Kidney (tissue), 14 donors: ENCODE results near the gene SHE. TPM values are rescaled to one million over a fixed set of nuclear protein-coding genes. Genes with fewer than 3 reads are reported as not detected.

Experiments
- DNase-seq, 5 donors: peaks; one replicate each; pipeline ENCODE4 v3.0.0-alpha.2; 2013 to 2020
- FAIRE-seq: peaks from 2 replicates; lab custom pipeline; 2012; peaks lifted over from hg19 to GRCh38; lab: Jason Lieb, UNC
- H3K27ac ChIP-seq, 2 donors: one replicate each; pipeline ENCODE4 v1.7.0; 2013; ENCODE audit warnings: low read depth in 2 of 2, low read length in 2 of 2, inconsistent platforms in 1 of 2
- H3K27me3 ChIP-seq: one replicate; pipeline ENCODE4 v1.7.1; 2013; ENCODE audit warnings: low read length, inconsistent platforms; ENCODE audit not compliant: control insufficient read depth, insufficient read depth
- H3K36me3 ChIP-seq, 3 donors: one replicate each; pipeline versions ENCODE4 v1.7.0 to v1.7.1; 2013; ENCODE audit warnings: low read length in 3 of 3, control low read depth in 1 of 3, inconsistent platforms in 1 of 3; ENCODE audit not compliant: insufficient read depth in 3 of 3, control insufficient read depth in 2 of 3
- H3K4me1 ChIP-seq, 3 donors: one replicate each; pipeline versions ENCODE4 v1.7.0 to v1.7.1; 2013; ENCODE audit warnings: low read length in 3 of 3, inconsistent platforms in 1 of 3, low read depth in 1 of 3; ENCODE audit not compliant: control insufficient read depth in 2 of 3, insufficient read depth in 2 of 3
- H3K4me3 ChIP-seq, 3 donors: one replicate each; pipeline versions ENCODE4 v1.7.0 to v1.8.1; 2013; ENCODE audit warnings: low read length in 3 of 3, control low read depth in 1 of 3, inconsistent platforms in 1 of 3
- H3K9ac ChIP-seq, 3 donors: one replicate each; pipeline versions ENCODE4 v1.7.0 to v1.7.1; 2013; ENCODE audit warnings: low read length in 3 of 3, control low read depth in 1 of 3, inconsistent platforms in 1 of 3
- H3K9me3 ChIP-seq, 3 donors: one replicate each; pipeline versions ENCODE4 v1.7.0 to v1.7.1; 2013; ENCODE audit warnings: low read length in 3 of 3, control low read depth in 1 of 3, inconsistent platforms in 1 of 3; ENCODE audit not compliant: control insufficient read depth in 2 of 3, insufficient read depth in 1 of 3
- intact Hi-C: fragments of 100-400 bp; cut with DNase I; formaldehyde crosslinking; loops from one replicate; pipeline ENCODE4 v1.11.1; 2022
- polyA plus RNA-seq: library from polyadenylated mRNA; stranded (reverse); fragments of 350-450 nt; fragmentation: Illumina TruSeq; extraction: RNeasy Lipid Tissue Mini Kit (QIAGEN cat#74804); gene quantifications from one replicate; pipeline ENCODE4 v1.2.3, GENCODE V29; 2014; ENCODE audit warnings: low read depth, low replicate concordance; ENCODE audit not compliant: insufficient read depth
- total RNA-seq: library from RNA; stranded (reverse); fragmentation: NEBNext Ultra II Directional; extraction: Animal tissue kit (Norgen Biotek cat#: 25700); gene quantifications from one replicate; pipeline ENCODE4 v1.2.1, GENCODE V29; 2021
- TF ChIP-seq, protein P1 (sequence below): IDR thresholded peaks from 3 replicates; pipeline ENCODE4 v1.5.1; 2012; ENCODE audit warnings: mild to moderate bottlenecking, moderate library complexity, borderline replicate concordance; ENCODE audit not compliant: insufficient read depth; ENCODE audit errors: extremely low read depth
- donor health status: control.
- donor health status: control.
- donor health status: control.
- donor health status: control.
- donor health status: control.
- donor health status: DM: yes; HTN: yes; CAD: no.
- donor health status: Normal renal cell carcinoma (clear cell type).

The SHE gene
- total and polyA plus RNA-seq, 2 donors from 2014 or later = 7.6 to 18.1 TPM

DNA sequence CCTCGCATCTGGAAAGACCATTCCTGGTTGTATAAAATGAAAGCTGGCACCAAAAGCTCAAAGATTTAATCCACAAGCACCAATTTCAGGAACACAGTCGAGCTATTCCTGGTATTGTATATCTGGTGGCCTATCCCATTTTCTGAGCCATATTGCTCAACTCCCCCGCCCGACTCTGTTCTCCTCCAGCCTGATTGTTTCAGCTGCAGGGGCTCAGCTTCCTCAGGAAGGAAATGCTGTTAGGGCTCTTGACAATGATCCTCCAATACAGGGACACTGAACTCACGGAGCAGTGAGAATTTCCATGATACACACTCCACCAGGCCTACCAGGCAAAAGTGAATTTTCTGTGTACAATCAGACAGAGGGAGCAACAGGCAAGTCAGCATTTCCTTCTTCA, 17.1 kb downstream of the SHE start:
- TF ChIP-seq, protein P1, sequence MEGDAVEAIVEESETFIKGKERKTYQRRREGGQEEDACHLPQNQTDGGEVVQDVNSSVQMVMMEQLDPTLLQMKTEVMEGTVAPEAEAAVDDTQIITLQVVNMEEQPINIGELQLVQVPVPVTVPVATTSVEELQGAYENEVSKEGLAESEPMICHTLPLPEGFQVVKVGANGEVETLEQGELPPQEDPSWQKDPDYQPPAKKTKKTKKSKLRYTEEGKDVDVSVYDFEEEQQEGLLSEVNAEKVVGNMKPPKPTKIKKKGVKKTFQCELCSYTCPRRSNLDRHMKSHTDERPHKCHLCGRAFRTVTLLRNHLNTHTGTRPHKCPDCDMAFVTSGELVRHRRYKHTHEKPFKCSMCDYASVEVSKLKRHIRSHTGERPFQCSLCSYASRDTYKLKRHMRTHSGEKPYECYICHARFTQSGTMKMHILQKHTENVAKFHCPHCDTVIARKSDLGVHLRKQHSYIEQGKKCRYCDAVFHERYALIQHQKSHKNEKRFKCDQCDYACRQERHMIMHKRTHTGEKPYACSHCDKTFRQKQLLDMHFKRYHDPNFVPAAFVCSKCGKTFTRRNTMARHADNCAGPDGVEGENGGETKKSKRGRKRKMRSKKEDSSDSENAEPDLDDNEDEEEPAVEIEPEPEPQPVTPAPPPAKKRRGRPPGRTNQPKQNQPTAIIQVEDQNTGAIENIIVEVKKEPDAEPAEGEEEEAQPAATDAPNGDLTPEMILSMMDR = no peak
- Histone ChIP-seq H3K9ac (no peak overlapping the region), H3K9me3 (no peaks in the 10 kb centered on the region), H3K27me3 (no peaks in the 10 kb centered on the region), H3K4me1 (peaks cover 0 to 2% (median 0%) of the 10 kb centered on the region in 3 donors), H3K36me3 (peaks cover 0 to 2% (median 0%) of the 10 kb centered on the region in 3 donors), H3K4me3 (no peak overlapping the region), H3K27ac (peak overlapping the region in 1 of 2 donors; percentile 38)
- intact Hi-C loops = no loop called here
- peak in 3 of 5 donors; percentile 17 to 69 (median 18) for DNase-seq
- FAIRE-seq = no peak

DNA sequence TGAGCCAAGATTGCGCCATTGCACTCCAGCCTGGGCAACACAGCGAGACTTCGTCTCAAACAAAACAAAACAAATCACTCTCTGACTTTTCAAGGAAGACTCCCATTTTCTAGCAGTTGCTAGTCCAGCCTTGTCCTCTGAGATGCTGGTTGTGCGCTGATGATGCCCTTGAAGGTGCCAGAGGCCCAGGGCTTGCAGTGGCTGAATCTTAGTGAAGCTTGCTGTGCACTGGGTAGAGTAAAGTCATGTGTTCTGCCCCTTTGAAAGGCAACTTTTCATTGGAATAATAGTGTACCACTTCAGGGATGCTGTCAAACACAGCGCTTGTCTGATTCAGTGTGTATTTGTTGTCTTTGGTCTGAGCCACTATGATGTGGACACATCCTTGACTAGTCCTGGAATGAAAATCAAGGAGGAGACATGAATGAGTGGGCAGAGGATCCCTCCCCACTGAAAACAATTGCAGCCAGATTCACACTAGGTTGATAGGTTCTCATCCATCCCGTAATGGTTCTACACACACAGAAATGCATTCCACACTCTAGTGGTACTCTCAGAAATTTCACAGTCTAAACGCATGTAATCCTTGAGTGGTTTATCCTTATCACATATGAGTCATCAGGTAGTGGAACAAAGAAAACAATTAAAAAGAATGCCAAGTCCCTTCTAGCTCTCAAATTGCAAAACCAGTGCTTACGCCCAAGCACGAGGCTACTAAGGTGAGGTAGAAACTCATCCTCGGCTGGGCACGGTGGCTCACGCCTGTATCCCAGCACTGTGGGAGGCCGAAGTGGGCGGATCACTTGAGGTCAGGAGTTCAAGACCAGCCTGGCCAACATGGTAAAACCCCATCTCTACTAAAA, 18.0 kb downstream of the SHE start:
- H3K9me3 ChIP-seq = no peaks in the 10 kb centered on the region
- peaks cover 0 to 2% (median 0%) of the 10 kb centered on the region in 3 donors for H3K36me3 ChIP-seq
- FAIRE-seq (no peak), DNase-seq (no peak)
- peak overlapping the region in 1 of 2 donors; percentile 7 for H3K27ac ChIP-seq
- H3K4me3 ChIP-seq = no peak overlapping the region
- intact Hi-C loops = no loop called here
- TF ChIP-seq, protein P1 = no peak
- no peaks in the 10 kb centered on the region for H3K27me3 ChIP-seq
- no peak overlapping the region for H3K9ac ChIP-seq
- H3K4me1 ChIP-seq = peaks cover 0 to 2% (median 0%) of the 10 kb centered on the region in 3 donors

DNA sequence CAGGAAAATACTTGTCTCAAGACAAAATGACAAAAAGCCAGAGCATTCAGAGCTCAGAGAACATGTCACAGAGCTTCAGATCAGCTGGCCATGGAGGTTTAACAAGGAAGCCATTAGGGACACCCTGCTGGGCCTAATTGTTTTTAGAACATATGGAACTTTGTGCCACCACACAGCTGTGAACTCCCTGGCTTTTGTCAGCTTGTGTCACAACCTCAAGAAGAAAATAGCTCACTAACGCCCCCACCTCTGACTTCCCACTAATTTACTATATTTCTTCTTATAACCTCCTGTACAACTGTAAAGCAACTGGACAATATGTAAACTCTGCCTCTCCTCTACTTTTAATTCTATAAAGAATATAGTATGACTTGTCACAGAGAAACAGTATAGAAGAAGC, 21.2 kb downstream of the SHE start:
- TF ChIP-seq, protein P1 = no peak
- H3K9me3 ChIP-seq = no peaks in the 10 kb centered on the region
- no peak overlapping the region for H3K27ac ChIP-seq
- no peak for DNase-seq
- H3K36me3 ChIP-seq = peaks cover 0 to 2% (median 0%) of the 10 kb centered on the region in 3 donors
- H3K4me3 ChIP-seq = no peak overlapping the region
- H3K9ac ChIP-seq = no peak overlapping the region
- no peak for FAIRE-seq
- no peaks in the 10 kb centered on the region for H3K27me3 ChIP-seq
- intact Hi-C loops = no loop called here
- peaks cover 0 to 2% (median 0%) of the 10 kb centered on the region in 3 donors for H3K4me1 ChIP-seq
